OCI-LY3 (cell line): ENCODE data around the gene RTL10.

Source experiments
- CTCF ChIP-seq: fragments of 200-600, 300-600 bp; sonication (generic); IDR thresholded peaks from 2 replicates; pipeline ENCODE4 v1.5.1; 2014; ENCODE audit warnings: antibody characterized with exemption, low read length, low read depth
- EZH2phosphoT487 ChIP-seq: fragments of 200-600 bp; shearing (Covaris generic); IDR thresholded peaks from 2 replicates; pipeline ENCODE4 v1.6.1; 2018; ENCODE audit warnings: antibody characterized with exemption, mixed run types, low read depth

DNA sequence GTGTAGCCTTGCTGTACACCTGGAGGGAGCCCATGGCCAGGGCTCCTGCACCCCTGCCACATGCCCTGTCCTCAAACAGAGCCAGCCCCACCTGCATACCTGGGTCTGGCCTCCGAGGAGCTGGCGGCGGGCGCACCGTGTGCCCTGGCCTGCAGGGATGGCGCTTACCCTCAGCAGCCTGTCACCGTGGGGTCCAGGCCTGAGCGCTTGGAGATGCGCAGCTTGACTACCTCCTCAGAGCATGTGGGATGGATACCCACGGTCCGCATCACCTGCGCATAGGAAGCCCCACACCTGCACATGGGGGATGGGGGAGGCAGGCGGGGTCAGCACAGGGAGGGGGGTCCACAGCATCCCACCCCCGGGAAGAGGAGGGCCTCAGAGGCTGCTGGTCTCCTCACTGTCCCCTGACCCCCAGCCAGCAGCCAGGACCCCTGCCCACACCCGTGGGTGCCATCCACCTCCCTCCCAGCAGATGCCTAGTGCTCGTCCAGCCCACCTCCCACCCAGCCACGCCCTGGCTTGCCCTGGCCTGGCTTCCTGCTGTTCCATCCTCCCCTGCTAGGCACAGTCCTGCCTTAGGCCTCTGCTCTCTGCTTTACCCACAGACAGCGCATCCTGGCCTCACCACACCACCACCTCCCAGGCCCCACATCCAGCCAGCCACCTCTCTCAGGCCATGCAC, 22.4 kb upstream of the RTL10 start:
- TF ChIP-seq EZH2phosphoT487 = no peak
- TF ChIP-seq CTCF = no peak
